GM23338 (cell line): ENCODE measurements around the gene RPL7A. TPM values are rescaled to one million over a fixed set of nuclear protein-coding genes. Genes with fewer than 3 reads are reported as not detected.

ENCODE experiments used
- ATAC-seq: fragments of 200-7000 bp; cut with Tn5 transposase; 3 replicates; pipeline ENCODE4 v1.9.1; 2020
- DNase-seq: peaks from one replicate; pipeline ENCODE4 v3.0.0-alpha.2; 2015; ENCODE audit warnings: low spot score
- H2AFZ ChIP-seq: fragments of 200-600 bp; sonication (generic); 2 replicates; pipeline ENCODE4 v1.8.0; 2016; ENCODE audit warnings: antibody characterized with exemption, mild to moderate bottlenecking, moderate library complexity
- H3F3A ChIP-seq: fragments of 200-600 bp; sonication (generic); replicated peaks from 2 replicates; pipeline ENCODE4 v1.8.0; 2017; ENCODE audit warnings: antibody characterized with exemption, mixed run types, low read depth
- H3K27ac ChIP-seq: fragments of 200-600 bp; sonication (generic); 2 replicates; pipeline ENCODE4 v1.6.1; 2016; ENCODE audit warnings: low read depth
- H3K27me3 ChIP-seq: fragments of 200-600 bp; sonication (generic); 2 replicates; pipeline ENCODE4 v1.8.0; 2016; ENCODE audit warnings: mild to moderate bottlenecking, mixed run types, moderate library complexity; ENCODE audit not compliant: insufficient read depth
- H3K36me3 ChIP-seq: fragments of 200-600 bp; sonication (generic); 2 replicates; pipeline ENCODE4 v1.8.0; 2016; ENCODE audit warnings: mild to moderate bottlenecking; ENCODE audit not compliant: insufficient read depth
- H3K4me1 ChIP-seq: fragments of 200-600 bp; sonication (generic); 2 replicates; pipeline ENCODE4 v1.8.0; 2016; ENCODE audit warnings: mild to moderate bottlenecking, moderate library complexity; ENCODE audit not compliant: insufficient read depth
- H3K4me2 ChIP-seq: fragments of 200-600 bp; sonication (generic); 2 replicates; pipeline ENCODE4 v1.7.1; 2017; ENCODE audit warnings: mixed run types
- H3K4me3 ChIP-seq: fragments of 200-600 bp; sonication (generic); 2 replicates; pipeline ENCODE4 v1.6.1; 2016; ENCODE audit warnings: mixed run types
- H3K79me2 ChIP-seq: fragments of 200-600 bp; sonication (generic); replicated peaks from 2 replicates; pipeline ENCODE4 v1.8.0; 2017; ENCODE audit warnings: mild to moderate bottlenecking; ENCODE audit not compliant: insufficient read depth
- H3K9me2 ChIP-seq: fragments of 200-600 bp; sonication (generic); 2 replicates; pipeline ENCODE4 v1.8.0; 2017; ENCODE audit not compliant: insufficient read depth
- H4K20me1 ChIP-seq: fragments of 200-600 bp; sonication (generic); replicated peaks from 2 replicates; pipeline ENCODE4 v1.8.0; 2017; ENCODE audit warnings: mild to moderate bottlenecking; ENCODE audit not compliant: insufficient read depth
- H3K27ac Mint-ChIP-seq: 2 replicates; pipeline ENCODE4 v1.8.0; 2020; ENCODE audit warnings: inconsistent platforms, mild to moderate bottlenecking, moderate library complexity, mixed read lengths
- H3K27me3 Mint-ChIP-seq: 3 replicates; pipeline ENCODE4 v1.8.0; 2022; ENCODE audit warnings: low read depth, mild to moderate bottlenecking, moderate library complexity, mixed read lengths, inconsistent platforms; ENCODE audit not compliant: insufficient read depth, poor library complexity
- H3K36me3 Mint-ChIP-seq: 3 replicates; pipeline ENCODE4 v1.8.0; 2021; ENCODE audit warnings: low read depth, mild to moderate bottlenecking, inconsistent platforms, moderate library complexity, mixed read lengths
- H3K4me1 Mint-ChIP-seq: 3 replicates; pipeline ENCODE4 v1.8.0; 2020; ENCODE audit warnings: mild to moderate bottlenecking, inconsistent platforms, mixed read lengths
- H3K4me3 Mint-ChIP-seq: 3 replicates; pipeline ENCODE4 v1.8.0; 2021; ENCODE audit warnings: moderate library complexity, mild to moderate bottlenecking, inconsistent platforms, mixed read lengths
- H3K9me3 Mint-ChIP-seq: 3 replicates; pipeline ENCODE4 v1.8.0; 2020; ENCODE audit warnings: moderate library complexity, mild to moderate bottlenecking, inconsistent platforms, mixed read lengths
- CREB1 ChIP-seq: fragments of 250-450 bp; sonication (Bioruptor Pico); IDR thresholded peaks from 2 replicates; pipeline ENCODE4 v1.5.0; 2020; ENCODE audit warnings: low read depth, mild to moderate bottlenecking, moderate library complexity
- CTCF ChIP-seq, 2 experiments: fragments of 200-600 bp in 1 of 2; sonication (generic) in 1 of 2; conservative IDR thresholded peaks; 2 replicates each; pipeline versions ENCODE4 v1.5.1 to v1.6.1; 2016 to 2017; ENCODE audit warnings: antibody characterized with exemption in 2 of 2, low read depth in 2 of 2, mild to moderate bottlenecking in 2 of 2, moderate library complexity in 1 of 2
- ETS1 ChIP-seq: IDR thresholded peaks from 2 replicates; pipeline ENCODE4 v1.6.1; 2016; ENCODE audit warnings: antibody characterized with exemption
- EZH2 ChIP-seq: fragments of 200-600 bp; sonication (generic); IDR thresholded peaks from one replicate; pipeline ENCODE4 v1.8.0; 2017; ENCODE audit warnings: antibody characterized with exemption, mild to moderate bottlenecking, low read depth; ENCODE audit not compliant: unreplicated experiment
- EZH2phosphoT487 ChIP-seq: fragments of 200-600 bp; sonication (generic); IDR thresholded peaks from one replicate; pipeline ENCODE4 v1.8.1; 2018; ENCODE audit warnings: antibody characterized with exemption; ENCODE audit not compliant: unreplicated experiment
- JUNB ChIP-seq: IDR thresholded peaks from one replicate; pipeline ENCODE4 v1.6.1; 2016; ENCODE audit warnings: antibody characterized with exemption; ENCODE audit not compliant: unreplicated experiment
- NANOG ChIP-seq: IDR thresholded peaks from 2 replicates; pipeline ENCODE4 v1.6.1; 2016; ENCODE audit warnings: antibody characterized with exemption, borderline replicate concordance
- POLR2AphosphoS5 ChIP-seq: IDR thresholded peaks from 2 replicates; pipeline ENCODE4 v1.6.1; 2016; ENCODE audit warnings: antibody characterized with exemption, low read depth
- STAT1 ChIP-seq: IDR thresholded peaks from one replicate; pipeline ENCODE4 v1.6.1; 2016; ENCODE audit warnings: antibody characterized with exemption; ENCODE audit not compliant: unreplicated experiment
- ZNF114 ChIP-seq: fragments of 250-450 bp; sonication (Bioruptor Pico); IDR thresholded peaks from 2 replicates; pipeline ENCODE4 v1.5.0; 2020; ENCODE audit warnings: mild to moderate bottlenecking, moderate library complexity
- ZNF331 ChIP-seq: fragments of 250-450 bp; sonication (Bioruptor Pico); IDR thresholded peaks from 2 replicates; pipeline ENCODE4 v1.5.0; 2020; ENCODE audit warnings: low read depth, mild to moderate bottlenecking, moderate library complexity
- polyA plus RNA-seq: library from polyadenylated mRNA; unstranded; fragments of >200 nt; fragmentation: Nextera tagmentation; extraction: Ambion mirVana; gene quantifications from 2 replicates; pipeline ENCODE4 v1.2.1, GENCODE V29; 2016
- total RNA-seq: library from RNA; depleted of rRNA; stranded (reverse); fragments of >200 nt; shearing (Covaris generic); gene quantifications from 2 replicates; pipeline ENCODE4 v1.2.3, GENCODE V29; 2014
- TF ChIP-seq, protein P1 (sequence below): fragments of 250-450 bp; sonication (Bioruptor Pico); IDR thresholded peaks from 2 replicates; pipeline ENCODE4 v1.5.0; 2020; ENCODE audit warnings: mild to moderate bottlenecking, moderate library complexity

RPL7A gene
- total and polyA plus RNA-seq, 2 experiments from 2014 or later, result 1,644 to 2,020 TPM

- Mint-ChIP-seq H3K9me3 (peaks cover 14% of the 10 kb centered on the region; the same call in 2 of the 3 replicates), H3K4me3 (no peak overlapping the region), H3K27me3 (peaks cover 27% of the 10 kb centered on the region), H3K27ac (no peak overlapping the region), H3K4me1 (peaks cover 7% of the 10 kb centered on the region; the same call in 2 of the 3 replicates), H3K36me3 (peaks cover 7% of the 10 kb centered on the region; the same call in 1 of the 3 replicates)
- peaks cover 11% of the 10 kb centered on the region for H3K79me2 ChIP-seq
- no peak overlapping the region for H2AFZ ChIP-seq
- H3K9me2 ChIP-seq, result peaks cover 11% of the 10 kb centered on the region; the same call in 1 of the 2 replicates
- H3K27me3 ChIP-seq, result peaks cover 13% of the 10 kb centered on the region
- H3K4me2 ChIP-seq, result no peak overlapping the region
- no peak for ATAC-seq
- TF ChIP-seq ZNF331 (CRISPR knock-in tag), result no peak
- TF ChIP-seq ZNF114 (CRISPR knock-in tag), result no peak
- no peak for TF ChIP-seq STAT1
- no peak for TF ChIP-seq CREB1
- TF ChIP-seq POLR2AphosphoS5, result no peak
- no peak for TF ChIP-seq ETS1
- no peak for TF ChIP-seq NANOG
- H3K4me3 ChIP-seq, result no peak overlapping the region
- H3K27ac ChIP-seq, result no peak overlapping the region
- no peaks in the 10 kb centered on the region for H3F3A ChIP-seq
- no peak for DNase-seq
- H3K4me1 ChIP-seq, result peaks cover 9% of the 10 kb centered on the region; the same call in 1 of the 2 replicates
- no peaks in the 10 kb centered on the region for H3K36me3 ChIP-seq
- peaks cover 7% of the 10 kb centered on the region; the same call in 1 of the 2 replicates for H4K20me1 ChIP-seq
Measured at GRCh38 chr9:133379153-133380086, 31.4 kb downstream of the RPL7A start.

DNA sequence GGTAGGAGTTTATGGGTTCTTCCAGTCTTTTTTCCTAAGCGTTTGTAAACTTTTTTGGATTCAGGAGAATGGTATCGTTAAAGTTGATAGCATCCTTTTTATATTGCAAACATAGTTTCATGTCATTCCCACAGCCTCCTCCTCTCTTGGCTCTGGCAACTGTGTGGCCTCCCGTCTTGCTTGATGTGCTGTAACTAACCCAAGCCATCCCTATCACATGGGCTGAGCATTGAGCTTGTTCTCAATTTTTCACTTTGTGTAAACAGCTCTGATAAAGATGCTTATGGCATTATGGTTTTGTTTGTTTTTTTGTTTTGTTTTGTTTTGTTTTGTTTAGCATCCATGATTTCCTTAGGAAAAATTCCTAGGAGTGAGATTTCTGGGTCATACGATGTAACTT, 32.7 kb downstream of the RPL7A start:
- no peak overlapping the region for H3K4me3 ChIP-seq
- no peaks in the 10 kb centered on the region for H3K36me3 ChIP-seq
- no peaks in the 10 kb centered on the region for H3K79me2 ChIP-seq
- Mint-ChIP-seq H3K9me3 (peaks cover 14% of the 10 kb centered on the region; the same call in 2 of the 3 replicates), H3K27me3 (peaks cover 20% of the 10 kb centered on the region), H3K36me3 (no peaks in the 10 kb centered on the region), H3K27ac (no peak overlapping the region), H3K4me3 (no peak overlapping the region), H3K4me1 (no peaks in the 10 kb centered on the region)
- DNase-seq (no peak), ATAC-seq (no peak)
- no peaks in the 10 kb centered on the region for H3F3A ChIP-seq
- no peak overlapping the region for H3K4me2 ChIP-seq
- peaks cover 4% of the 10 kb centered on the region; the same call in 1 of the 2 replicates for H3K4me1 ChIP-seq
- no peak overlapping the region for H2AFZ ChIP-seq
- peaks cover 13% of the 10 kb centered on the region for H3K27me3 ChIP-seq
- H4K20me1 ChIP-seq, result no peaks in the 10 kb centered on the region; the same call in 1 of the 2 replicates
- peaks cover 11% of the 10 kb centered on the region; the same call in 1 of the 2 replicates for H3K9me2 ChIP-seq
- H3K27ac ChIP-seq, result no peak overlapping the region
- TF ChIP-seq NANOG (no peak), EZH2phosphoT487 (no peak), POLR2AphosphoS5 (no peak), EZH2 (no peak), ZNF114 (CRISPR knock-in tag) (no peak), CTCF (conservative IDR thresholded peaks at IDR 0.05; ENCODE audit: low read depth in 2 of 2) (no peak), JUNB (no peak)
- TF ChIP-seq, protein P1, sequence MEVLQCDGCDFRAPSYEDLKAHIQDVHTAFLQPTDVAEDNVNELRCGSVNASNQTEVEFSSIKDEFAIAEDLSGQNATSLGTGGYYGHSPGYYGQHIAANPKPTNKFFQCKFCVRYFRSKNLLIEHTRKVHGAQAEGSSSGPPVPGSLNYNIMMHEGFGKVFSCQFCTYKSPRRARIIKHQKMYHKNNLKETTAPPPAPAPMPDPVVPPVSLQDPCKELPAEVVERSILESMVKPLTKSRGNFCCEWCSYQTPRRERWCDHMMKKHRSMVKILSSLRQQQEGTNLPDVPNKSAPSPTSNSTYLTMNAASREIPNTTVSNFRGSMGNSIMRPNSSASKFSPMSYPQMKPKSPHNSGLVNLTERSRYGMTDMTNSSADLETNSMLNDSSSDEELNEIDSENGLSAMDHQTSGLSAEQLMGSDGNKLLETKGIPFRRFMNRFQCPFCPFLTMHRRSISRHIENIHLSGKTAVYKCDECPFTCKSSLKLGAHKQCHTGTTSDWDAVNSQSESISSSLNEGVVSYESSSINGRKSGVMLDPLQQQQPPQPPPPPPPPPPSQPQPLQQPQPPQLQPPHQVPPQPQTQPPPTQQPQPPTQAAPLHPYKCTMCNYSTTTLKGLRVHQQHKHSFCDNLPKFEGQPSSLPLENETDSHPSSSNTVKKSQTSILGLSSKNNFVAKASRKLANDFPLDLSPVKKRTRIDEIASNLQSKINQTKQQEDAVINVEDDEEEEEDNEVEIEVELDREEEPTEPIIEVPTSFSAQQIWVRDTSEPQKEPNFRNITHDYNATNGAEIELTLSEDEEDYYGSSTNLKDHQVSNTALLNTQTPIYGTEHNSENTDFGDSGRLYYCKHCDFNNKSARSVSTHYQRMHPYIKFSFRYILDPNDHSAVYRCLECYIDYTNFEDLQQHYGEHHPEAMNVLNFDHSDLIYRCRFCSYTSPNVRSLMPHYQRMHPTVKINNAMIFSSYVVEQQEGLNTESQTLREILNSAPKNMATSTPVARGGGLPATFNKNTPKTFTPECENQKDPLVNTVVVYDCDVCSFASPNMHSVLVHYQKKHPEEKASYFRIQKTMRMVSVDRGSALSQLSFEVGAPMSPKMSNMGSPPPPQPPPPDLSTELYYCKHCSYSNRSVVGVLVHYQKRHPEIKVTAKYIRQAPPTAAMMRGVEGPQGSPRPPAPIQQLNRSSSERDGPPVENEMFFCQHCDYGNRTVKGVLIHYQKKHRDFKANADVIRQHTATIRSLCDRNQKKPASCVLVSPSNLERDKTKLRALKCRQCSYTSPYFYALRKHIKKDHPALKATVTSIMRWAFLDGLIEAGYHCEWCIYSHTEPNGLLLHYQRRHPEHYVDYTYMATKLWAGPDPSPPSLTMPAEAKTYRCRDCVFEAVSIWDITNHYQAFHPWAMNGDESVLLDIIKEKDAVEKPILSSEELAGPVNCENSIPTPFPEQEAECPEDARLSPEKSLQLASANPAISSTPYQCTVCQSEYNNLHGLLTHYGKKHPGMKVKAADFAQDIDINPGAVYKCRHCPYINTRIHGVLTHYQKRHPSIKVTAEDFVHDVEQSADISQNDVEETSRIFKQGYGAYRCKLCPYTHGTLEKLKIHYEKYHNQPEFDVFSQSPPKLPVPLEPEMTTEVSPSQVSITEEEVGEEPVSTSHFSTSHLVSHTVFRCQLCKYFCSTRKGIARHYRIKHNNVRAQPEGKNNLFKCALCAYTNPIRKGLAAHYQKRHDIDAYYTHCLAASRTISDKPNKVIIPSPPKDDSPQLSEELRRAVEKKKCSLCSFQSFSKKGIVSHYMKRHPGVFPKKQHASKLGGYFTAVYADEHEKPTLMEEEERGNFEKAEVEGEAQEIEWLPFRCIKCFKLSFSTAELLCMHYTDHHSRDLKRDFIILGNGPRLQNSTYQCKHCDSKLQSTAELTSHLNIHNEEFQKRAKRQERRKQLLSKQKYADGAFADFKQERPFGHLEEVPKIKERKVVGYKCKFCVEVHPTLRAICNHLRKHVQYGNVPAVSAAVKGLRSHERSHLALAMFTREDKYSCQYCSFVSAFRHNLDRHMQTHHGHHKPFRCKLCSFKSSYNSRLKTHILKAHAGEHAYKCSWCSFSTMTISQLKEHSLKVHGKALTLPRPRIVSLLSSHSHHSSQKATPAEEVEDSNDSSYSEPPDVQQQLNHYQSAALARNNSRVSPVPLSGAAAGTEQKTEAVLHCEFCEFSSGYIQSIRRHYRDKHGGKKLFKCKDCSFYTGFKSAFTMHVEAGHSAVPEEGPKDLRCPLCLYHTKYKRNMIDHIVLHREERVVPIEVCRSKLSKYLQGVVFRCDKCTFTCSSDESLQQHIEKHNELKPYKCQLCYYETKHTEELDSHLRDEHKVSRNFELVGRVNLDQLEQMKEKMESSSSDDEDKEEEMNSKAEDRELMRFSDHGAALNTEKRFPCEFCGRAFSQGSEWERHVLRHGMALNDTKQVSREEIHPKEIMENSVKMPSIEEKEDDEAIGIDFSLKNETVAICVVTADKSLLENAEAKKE (CRISPR knock-in tag), result no peak
